ENCODE results near the gene SRP9.

- no peak for TF ChIP-seq CTCF (IDR thresholded peaks at IDR 0.05)
- no peak for TF ChIP-seq POLR2AphosphoS5 (IDR thresholded peaks at IDR 0.05)
- no peak for TF ChIP-seq POLR2A (IDR thresholded peaks at IDR 0.05)
- no peak for TF ChIP-seq EP300 (IDR thresholded peaks at IDR 0.05)
These were observed 15.2 kb upstream of the SRP9 start for GRCh38 chr1:225762444-225762843.

All from upper lobe of left lung (tissue), 4 donors.